IMR-90 (cell line): Measurements from ENCODE around the gene DDX41. TPM values are rescaled to one million over a fixed set of nuclear protein-coding genes. Genes with fewer than 3 reads are reported as not detected.
A peak's percentile ranks its signal among the peaks of the same experiment; 100 is the strongest.

Experiments
- ATAC-seq: fragments of 200-7000 bp; cut with Tn5 transposase; 2 replicates; pipeline ENCODE4 v1.9.1; 2020; ENCODE audit warnings: low read depth, mild to moderate bottlenecking, moderate library complexity
- BruUV-seq: library from RNA; stranded (reverse); fragments of 400-500 nt; replicated peaks from 2 replicates; lab custom pipeline; 2021; lab: Mats Ljungman, UMichigan
- CTCF ChIA-PET: fragments of 300-600 bp; formaldehyde crosslinking; extraction: SDS; loops from one replicate; lab custom pipeline; 2021; ENCODE audit warnings: antibody characterized with exemption; lab: Yijun Ruan, JAX
- POLR2A ChIA-PET: fragments of 300-600 bp; sonication (Branson Sonifier 250); formaldehyde crosslinking; loops from one replicate; lab custom pipeline; 2022; ENCODE audit warnings: antibody characterized with exemption; ENCODE audit not compliant: unreplicated experiment; lab: Charles Lee
- DNase-seq: peaks from one replicate; pipeline ENCODE4 v3.0.0; 2013
- H2AFZ ChIP-seq: replicated peaks from 2 replicates; pipeline ENCODE3; 2013; ENCODE audit warnings: low read length, mild to moderate bottlenecking; ENCODE audit not compliant: poor library complexity
- H2AK5ac ChIP-seq: 2 replicates; pipeline ENCODE4 v1.6.1; 2013; ENCODE audit warnings: low read depth, low read length, inconsistent platforms
- H2AK9ac ChIP-seq: replicated peaks from 2 replicates; pipeline ENCODE3; 2013; ENCODE audit warnings: mild to moderate bottlenecking, low read depth, low read length, moderate library complexity; ENCODE audit not compliant: poor library complexity
- H2BK120ac ChIP-seq: 2 replicates; pipeline ENCODE4 v1.6.1; 2013; ENCODE audit warnings: low read depth, low read length, inconsistent platforms
- H2BK15ac ChIP-seq: 3 replicates; pipeline ENCODE4 v1.6.1; 2013; ENCODE audit warnings: low read depth, low read length, inconsistent platforms
- H2BK20ac ChIP-seq: 2 replicates; pipeline ENCODE4 v1.6.1; 2013; ENCODE audit warnings: low read depth, mild to moderate bottlenecking, inconsistent platforms, low read length, moderate library complexity
- H2BK5ac ChIP-seq: 2 replicates; pipeline ENCODE4 v1.6.1; 2013; ENCODE audit warnings: mild to moderate bottlenecking, low read depth, low read length, inconsistent platforms; ENCODE audit not compliant: poor library complexity, severe bottlenecking
- H3K14ac ChIP-seq: replicated peaks from 2 replicates; pipeline ENCODE4 v1.6.1; 2013; ENCODE audit warnings: low read depth, low read length, inconsistent platforms
- H3K18ac ChIP-seq: 2 replicates; pipeline ENCODE4 v1.6.1; 2013; ENCODE audit warnings: low read depth, low read length, control low read depth
- H3K23ac ChIP-seq: 2 replicates; pipeline ENCODE4 v1.6.1; 2013; ENCODE audit warnings: low read depth, low read length, inconsistent platforms
- H3K27ac ChIP-seq: 2 replicates; pipeline ENCODE4 v1.5.1; 2013; ENCODE audit warnings: mild to moderate bottlenecking, control low read depth, low read length; ENCODE audit not compliant: insufficient read depth
- H3K27me3 ChIP-seq: 2 replicates; pipeline ENCODE4 v1.6.1; 2013; ENCODE audit warnings: low read length; ENCODE audit not compliant: control insufficient read depth, insufficient read depth
- H3K36me3 ChIP-seq: 2 replicates; pipeline ENCODE4 v1.6.1; 2013; ENCODE audit warnings: low read length, mixed read lengths; ENCODE audit not compliant: control insufficient read depth, insufficient read depth
- H3K4ac ChIP-seq: 2 replicates; pipeline ENCODE4 v1.6.1; 2013; ENCODE audit warnings: low read depth, low read length, inconsistent platforms
- H3K4me1 ChIP-seq: 2 replicates; pipeline ENCODE4 v1.6.1; 2013; ENCODE audit warnings: low read length, mixed read lengths; ENCODE audit not compliant: control insufficient read depth, insufficient read depth
- H3K4me2 ChIP-seq: 2 replicates; pipeline ENCODE4 v1.6.1; 2013; ENCODE audit warnings: low read depth, mild to moderate bottlenecking, control low read depth, low read length, moderate library complexity
- H3K4me3 ChIP-seq: 2 replicates; pipeline ENCODE4 v1.5.1; 2013; ENCODE audit warnings: low read depth, mild to moderate bottlenecking, control low read depth, low read length, moderate library complexity; ENCODE audit not compliant: insufficient read depth
- H3K56ac ChIP-seq: 2 replicates; pipeline ENCODE4 v1.6.1; 2013; ENCODE audit warnings: low read length, inconsistent platforms; ENCODE audit not compliant: insufficient read depth; ENCODE audit errors: extremely low read depth
- H3K79me1 ChIP-seq, 2 experiments: 2 replicates each; pipeline ENCODE4 v1.6.1; 2013; ENCODE audit warnings: low read length in 2 of 2, inconsistent platforms in 1 of 2, low read depth in 1 of 2
- H3K9ac ChIP-seq: 2 replicates; pipeline ENCODE4 v1.6.1; 2013; ENCODE audit warnings: low read depth, low read length, control low read depth
- H3K9me1 ChIP-seq: 2 replicates; pipeline ENCODE4 v1.6.1; 2013; ENCODE audit warnings: low read length, inconsistent platforms; ENCODE audit not compliant: insufficient read depth
- H3K9me3 ChIP-seq: 2 replicates; pipeline ENCODE4 v1.6.1; 2013; ENCODE audit warnings: low read length; ENCODE audit not compliant: control insufficient read depth, insufficient read depth
- H4K20me1 ChIP-seq: 2 replicates; pipeline ENCODE4 v1.6.1; 2013; ENCODE audit warnings: low read length, inconsistent platforms; ENCODE audit not compliant: insufficient read depth
- H4K5ac ChIP-seq: 2 replicates; pipeline ENCODE4 v1.6.1; 2013; ENCODE audit warnings: mild to moderate bottlenecking, low read depth, low read length, control low read depth
- H4K8ac ChIP-seq, 2 experiments: 2 replicates each; pipeline ENCODE4 v1.6.1; 2013; ENCODE audit warnings: low read depth in 2 of 2, low read length in 2 of 2, control low read depth in 1 of 2, inconsistent platforms in 1 of 2
- H4K91ac ChIP-seq: 2 replicates; pipeline ENCODE4 v1.6.1; 2013; ENCODE audit warnings: low read depth, low read length, inconsistent platforms; ENCODE audit not compliant: insufficient read depth
- BHLHE40 ChIP-seq: fragments of 150-350 bp; IDR thresholded peaks from 2 replicates; pipeline ENCODE4 v1.6.1; 2016; ENCODE audit warnings: mild to moderate bottlenecking, low read depth, low read length
- CEBPB ChIP-seq: IDR thresholded peaks from 2 replicates; pipeline ENCODE4 v1.6.1; 2012; ENCODE audit warnings: low read depth, low read length, improper control_type of control experiment
- CHD1 ChIP-seq: IDR thresholded peaks from 2 replicates; pipeline ENCODE4 v1.6.1; 2012; ENCODE audit warnings: low read depth, low read length, improper control_type of control experiment
- FOS ChIP-seq: fragments of 150-350 bp; IDR thresholded peaks from 2 replicates; pipeline ENCODE4 v1.6.1; 2016; ENCODE audit warnings: low read depth, low read length
- MAFK ChIP-seq: IDR thresholded peaks from 2 replicates; pipeline ENCODE4 v1.6.1; 2012; ENCODE audit warnings: low read depth, low read length, improper control_type of control experiment
- MAZ ChIP-seq: IDR thresholded peaks from 2 replicates; pipeline ENCODE4 v1.6.1; 2012; ENCODE audit warnings: low read depth, mild to moderate bottlenecking, low read length, improper control_type of control experiment, moderate library complexity, borderline replicate concordance
- MXI1 ChIP-seq: IDR thresholded peaks from 2 replicates; pipeline ENCODE4 v1.6.1; 2012; ENCODE audit warnings: low read depth, mild to moderate bottlenecking, low read length, moderate library complexity, borderline replicate concordance
- NFE2L2 ChIP-seq: fragments of 150-350 bp; IDR thresholded peaks from 2 replicates; pipeline ENCODE4 v1.6.1; 2016; ENCODE audit warnings: low read depth, mild to moderate bottlenecking, low read length
- POLR2A ChIP-seq: IDR thresholded peaks from 2 replicates; pipeline ENCODE4 v1.6.1; 2012; ENCODE audit warnings: mild to moderate bottlenecking, low read depth, low read length
- RAD21 ChIP-seq: IDR thresholded peaks from 2 replicates; pipeline ENCODE4 v1.6.1; 2012; ENCODE audit warnings: low read length, improper control_type of control experiment
- RCOR1 ChIP-seq: IDR thresholded peaks from 2 replicates; pipeline ENCODE4 v1.6.1; 2012; ENCODE audit warnings: mild to moderate bottlenecking, low read length, improper control_type of control experiment; ENCODE audit not compliant: insufficient replicate concordance
- RFX5 ChIP-seq: IDR thresholded peaks from 2 replicates; pipeline ENCODE4 v1.8.0; 2012; ENCODE audit warnings: low read depth, mild to moderate bottlenecking, low read length, moderate library complexity
- SMC3 ChIP-seq: fragments of 150-350 bp; IDR thresholded peaks from 2 replicates; pipeline ENCODE4 v1.6.1; 2016; ENCODE audit warnings: low read depth, mild to moderate bottlenecking, antibody characterized with exemption, low read length, moderate library complexity
- WGBS, 2 experiments: methylation state at CpG; one replicate each; pipeline versions ENCODE4 v1.1.5 to v1.1.7; 2013; ENCODE audit warnings: missing lambda C conversion rate in 2 of 2; ENCODE audit not compliant: insufficient read length in 1 of 2; ENCODE audit errors: extremely low coverage in 2 of 2; 5-methylcytosine and 5-hydroxymethylcytosine counted together
- dilution Hi-C: fragments of 300-500 bp; cut with HindIII; formaldehyde crosslinking; loops from one replicate; pipeline ENCODE4 v1.14.3; 2018; ENCODE audit warnings: low sequenced_read_pairs; ENCODE audit not compliant: unreplicated experiment
- in situ Hi-C: fragments of 300-500 bp; cut with MboI; formaldehyde crosslinking; loops from 3 replicates; pipeline ENCODE4 v1.14.3; 2019; ENCODE audit warnings: low sequenced_read_pairs, inconsistent platforms, mixed read lengths
- intact Hi-C: fragments of 100-400 bp; cut with micrococcal nuclease; formaldehyde crosslinking; loops from 2 replicates; pipeline ENCODE4 v1.10.0; 2022
- polyA plus RNA-seq, 3 experiments: library from polyadenylated mRNA; depleted of rRNA; stranded (reverse); fragments of >200 nt; gene quantifications; 2 replicates each; pipeline ENCODE4 v1.2.3, GENCODE V29; 2012; ENCODE audit warnings: low replicate concordance in 1 of 3
- total RNA-seq: library from RNA; depleted of rRNA; stranded (reverse); fragments of >200 nt; gene quantifications from 2 replicates; pipeline ENCODE4 v1.2.3, GENCODE V29; 2012
- TF ChIP-seq, protein P1 (sequence below): conservative IDR thresholded peaks from 2 replicates; pipeline ENCODE4 v1.5.1; 2012; ENCODE audit warnings: mild to moderate bottlenecking, low read depth, low read length, improper control_type of control experiment
- TF ChIP-seq, protein P2 (sequence below): fragments of 150-350 bp; IDR thresholded peaks from 2 replicates; pipeline ENCODE4 v1.6.1; 2017; ENCODE audit warnings: mild to moderate bottlenecking, antibody characterized with exemption, low read length, low read depth

Gene DDX41
- total and polyA plus RNA-seq, 2 of the 4 experiments (the other 2 are of a cell fraction), result 130 to 170 TPM

DNA sequence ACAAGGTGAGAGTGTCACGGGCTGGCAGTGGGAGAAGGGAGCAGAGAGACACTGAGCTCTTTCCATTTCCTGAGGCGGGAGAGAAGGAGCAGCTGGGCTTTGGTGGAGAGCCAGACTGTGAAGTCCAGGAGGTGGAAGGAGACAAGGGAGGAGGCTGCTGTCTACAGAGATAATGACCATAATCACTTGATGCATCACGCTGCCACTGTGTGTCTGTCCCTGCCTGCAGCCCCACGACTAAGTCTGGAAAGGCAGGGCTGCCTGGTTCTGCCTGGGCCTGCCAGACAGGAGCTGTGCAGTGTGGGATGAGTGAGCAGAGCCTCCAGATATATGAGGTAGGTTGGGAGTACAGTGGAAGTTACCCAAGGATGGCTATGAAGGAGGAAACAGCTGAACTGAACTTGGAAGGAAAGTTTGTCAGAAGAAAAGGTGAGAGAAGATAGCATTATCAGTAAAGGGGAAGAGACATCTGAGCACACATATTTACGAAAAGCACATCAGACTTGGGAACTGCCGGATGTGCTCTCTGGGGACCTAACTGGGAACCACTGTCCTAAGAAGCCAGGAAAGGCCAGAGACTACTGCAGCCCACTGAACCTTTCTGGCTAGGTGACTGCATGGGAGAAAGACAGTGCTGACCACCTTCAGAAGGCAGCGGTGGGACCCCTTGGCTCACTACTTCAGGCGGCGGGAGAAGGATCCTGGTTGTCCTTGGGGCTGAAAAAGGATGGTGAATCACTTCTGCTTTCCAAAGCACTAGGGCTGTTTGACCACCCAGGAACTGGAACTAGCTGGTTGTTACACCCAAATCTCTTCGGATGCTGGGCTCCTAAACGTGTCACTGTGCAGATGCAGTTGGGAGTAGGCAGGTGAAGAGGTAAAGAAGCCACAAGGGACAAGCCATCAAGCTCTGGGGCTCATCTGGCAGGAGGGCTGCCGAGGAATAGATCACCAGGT is 12.8 kb upstream of the DDX41 start:
- BruUV-seq, result no TSS peak
- 96% methylated on average over 4 of the region's 12 CpGs; no CpG with 5 or more reads in 1 of the 2 experiments for WGBS, 2 experiments
- no peak overlapping the region for H2AK5ac ChIP-seq
- H2AFZ ChIP-seq, result no peak overlapping the region
- H2BK20ac ChIP-seq, result no peak overlapping the region
- peaks cover 52 to 82% of the 10 kb centered on the region in 2 experiments for H3K79me1 ChIP-seq
- H3K14ac ChIP-seq, result no peak overlapping the region
- ChIA-PET POLR2A (interaction anchor here (0.6 kb wide), 1 partner anchor 38 kb away, joined by 3 read pairs; no protein-coding TSS in a partner anchor), CTCF (no interaction called here)
- in situ Hi-C loops, result no loop called here
- H3K9me3 ChIP-seq, result no peaks in the 10 kb centered on the region
- no peaks in the 10 kb centered on the region for H3K27me3 ChIP-seq
- peaks cover 91% of the 10 kb centered on the region for H3K36me3 ChIP-seq
- no peak overlapping the region for H3K4ac ChIP-seq
- no peak overlapping the region for H3K56ac ChIP-seq
- no peak overlapping the region for H3K4me2 ChIP-seq
- no peak overlapping the region for H3K27ac ChIP-seq
- DNase-seq, result no peak
- H4K8ac ChIP-seq, result no peak overlapping the region
- no peak overlapping the region for H2BK120ac ChIP-seq
- H2BK15ac ChIP-seq, result no peak overlapping the region
- peaks cover 20% of the 10 kb centered on the region for H4K20me1 ChIP-seq
- peaks cover 9% of the 10 kb centered on the region; the same call in 1 of the 2 replicates for H3K9me1 ChIP-seq
- no peak overlapping the region for H3K18ac ChIP-seq
- no peaks in the 10 kb centered on the region for H3K4me1 ChIP-seq
- no peak overlapping the region for H2BK5ac ChIP-seq
- no peak overlapping the region for H4K91ac ChIP-seq
- H2AK9ac ChIP-seq, result peak overlapping the region; percentile 73
- dilution Hi-C loops, result no loop called here
- H3K9ac ChIP-seq, result no peak overlapping the region
- H3K4me3 ChIP-seq, result no peak overlapping the region
- no peak for ATAC-seq
- no peak overlapping the region for H3K23ac ChIP-seq
- no peak overlapping the region for H4K5ac ChIP-seq
- intact Hi-C loops, result no loop called here
- TF ChIP-seq, protein P1, sequence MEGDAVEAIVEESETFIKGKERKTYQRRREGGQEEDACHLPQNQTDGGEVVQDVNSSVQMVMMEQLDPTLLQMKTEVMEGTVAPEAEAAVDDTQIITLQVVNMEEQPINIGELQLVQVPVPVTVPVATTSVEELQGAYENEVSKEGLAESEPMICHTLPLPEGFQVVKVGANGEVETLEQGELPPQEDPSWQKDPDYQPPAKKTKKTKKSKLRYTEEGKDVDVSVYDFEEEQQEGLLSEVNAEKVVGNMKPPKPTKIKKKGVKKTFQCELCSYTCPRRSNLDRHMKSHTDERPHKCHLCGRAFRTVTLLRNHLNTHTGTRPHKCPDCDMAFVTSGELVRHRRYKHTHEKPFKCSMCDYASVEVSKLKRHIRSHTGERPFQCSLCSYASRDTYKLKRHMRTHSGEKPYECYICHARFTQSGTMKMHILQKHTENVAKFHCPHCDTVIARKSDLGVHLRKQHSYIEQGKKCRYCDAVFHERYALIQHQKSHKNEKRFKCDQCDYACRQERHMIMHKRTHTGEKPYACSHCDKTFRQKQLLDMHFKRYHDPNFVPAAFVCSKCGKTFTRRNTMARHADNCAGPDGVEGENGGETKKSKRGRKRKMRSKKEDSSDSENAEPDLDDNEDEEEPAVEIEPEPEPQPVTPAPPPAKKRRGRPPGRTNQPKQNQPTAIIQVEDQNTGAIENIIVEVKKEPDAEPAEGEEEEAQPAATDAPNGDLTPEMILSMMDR, result no peak
- no peak for TF ChIP-seq SMC3
- TF ChIP-seq, protein P2, sequence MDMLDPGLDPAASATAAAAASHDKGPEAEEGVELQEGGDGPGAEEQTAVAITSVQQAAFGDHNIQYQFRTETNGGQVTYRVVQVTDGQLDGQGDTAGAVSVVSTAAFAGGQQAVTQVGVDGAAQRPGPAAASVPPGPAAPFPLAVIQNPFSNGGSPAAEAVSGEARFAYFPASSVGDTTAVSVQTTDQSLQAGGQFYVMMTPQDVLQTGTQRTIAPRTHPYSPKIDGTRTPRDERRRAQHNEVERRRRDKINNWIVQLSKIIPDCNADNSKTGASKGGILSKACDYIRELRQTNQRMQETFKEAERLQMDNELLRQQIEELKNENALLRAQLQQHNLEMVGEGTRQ, result no peak
- no peak for TF ChIP-seq MXI1
- TF ChIP-seq RAD21, result no peak
- no peak for TF ChIP-seq POLR2A
- no peak for TF ChIP-seq CHD1
- no peak for TF ChIP-seq RCOR1
- TF ChIP-seq RFX5, result no peak
- TF ChIP-seq NFE2L2, result no peak
- TF ChIP-seq CEBPB, result no peak
- TF ChIP-seq BHLHE40, result no peak
- no peak for TF ChIP-seq MAFK
- TF ChIP-seq FOS, result no peak
- no peak for TF ChIP-seq MAZ
